Omental fat pad (tissue), 4 donors: ENCODE measurements around the gene PDE7B. TPM values are rescaled to one million over a fixed set of nuclear protein-coding genes. Genes with fewer than 3 reads are reported as not detected.

Source experiments
- ATAC-seq: fragments of 150-250 bp; one replicate; pipeline ENCODE4 v1.9.1; 2016; ENCODE audit warnings: mild to moderate bottlenecking, moderate library complexity; ENCODE audit not compliant: low FRiP score
- DNase-seq: peaks from one replicate; pipeline ENCODE4 v3.0.0-alpha.2; 2019; ENCODE audit warnings: low spot score
- total RNA-seq, 4 donors: library from RNA; depleted of rRNA; stranded (reverse); fragments of >200 nt; gene quantifications; one replicate each; pipeline ENCODE4 v1.1.0, GENCODE V29; 2016
- TF ChIP-seq, protein P1 (sequence below), 3 donors: fragments of 450-650 bp; IDR thresholded peaks; one replicate each; pipeline ENCODE4 v1.5.1; 2016 to 2017; ENCODE audit warnings: antibody characterized with exemption in 3 of 3, mild to moderate bottlenecking in 3 of 3, moderate library complexity in 2 of 3

The PDE7B gene
- total RNA-seq, result 10 to 100 TPM in 3 of 4 donors, 1 to 10 TPM in 1; 7.3 to 15.0 (median 12.1) TPM

DNA sequence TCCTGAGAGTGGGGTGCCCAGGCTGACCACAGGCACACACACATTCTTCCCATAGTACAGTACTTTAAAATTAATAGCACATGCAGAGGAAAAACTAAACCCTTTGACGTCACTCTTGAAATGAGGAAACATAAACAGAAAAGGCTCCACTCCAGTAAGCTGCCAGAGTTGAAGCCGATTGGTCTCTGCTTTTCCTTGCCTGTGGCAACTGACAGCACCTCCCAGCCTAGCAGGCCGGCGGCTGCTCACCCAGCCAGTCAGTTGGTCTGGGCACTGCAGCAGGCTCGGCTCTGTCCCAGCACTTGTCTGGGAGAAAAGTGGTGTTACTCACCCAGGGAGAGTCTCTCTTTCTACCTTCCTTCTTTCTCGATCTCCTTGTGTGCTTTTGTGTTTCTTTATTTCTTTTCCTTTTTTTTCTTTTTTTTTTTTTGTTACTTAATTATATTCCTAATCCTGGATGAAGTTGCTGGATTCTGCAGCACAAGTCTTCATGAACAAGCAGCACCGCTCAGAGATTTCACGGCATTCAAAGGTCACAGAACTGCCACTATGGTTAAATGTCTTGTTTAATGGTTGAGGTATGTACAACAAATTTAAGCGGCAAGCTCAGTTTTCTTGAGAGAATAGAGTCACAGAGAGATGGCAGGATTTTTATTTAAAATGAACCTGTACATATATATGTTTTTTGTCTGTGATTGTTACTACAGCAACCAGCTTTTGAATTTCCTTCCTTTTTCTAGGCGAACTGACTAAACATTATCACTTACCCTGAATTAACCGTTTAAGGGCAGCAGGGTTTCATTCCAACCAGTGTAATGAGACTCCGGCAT is at the start of gene PDE7B:
TSS of gene PDE7B (plus strand) at position 260 of the 830 bp plus-strand sequence.
- peak; percentile 99 for ATAC-seq
- TF ChIP-seq, protein P1, sequence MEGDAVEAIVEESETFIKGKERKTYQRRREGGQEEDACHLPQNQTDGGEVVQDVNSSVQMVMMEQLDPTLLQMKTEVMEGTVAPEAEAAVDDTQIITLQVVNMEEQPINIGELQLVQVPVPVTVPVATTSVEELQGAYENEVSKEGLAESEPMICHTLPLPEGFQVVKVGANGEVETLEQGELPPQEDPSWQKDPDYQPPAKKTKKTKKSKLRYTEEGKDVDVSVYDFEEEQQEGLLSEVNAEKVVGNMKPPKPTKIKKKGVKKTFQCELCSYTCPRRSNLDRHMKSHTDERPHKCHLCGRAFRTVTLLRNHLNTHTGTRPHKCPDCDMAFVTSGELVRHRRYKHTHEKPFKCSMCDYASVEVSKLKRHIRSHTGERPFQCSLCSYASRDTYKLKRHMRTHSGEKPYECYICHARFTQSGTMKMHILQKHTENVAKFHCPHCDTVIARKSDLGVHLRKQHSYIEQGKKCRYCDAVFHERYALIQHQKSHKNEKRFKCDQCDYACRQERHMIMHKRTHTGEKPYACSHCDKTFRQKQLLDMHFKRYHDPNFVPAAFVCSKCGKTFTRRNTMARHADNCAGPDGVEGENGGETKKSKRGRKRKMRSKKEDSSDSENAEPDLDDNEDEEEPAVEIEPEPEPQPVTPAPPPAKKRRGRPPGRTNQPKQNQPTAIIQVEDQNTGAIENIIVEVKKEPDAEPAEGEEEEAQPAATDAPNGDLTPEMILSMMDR (IDR thresholded peaks at IDR 0.05), result no peak
- peak; percentile 52 for DNase-seq

GRCh38 chr6:135801755-135802465 is 49.6 kb upstream of the PDE7B start:
- DNase-seq, result no peak
- no peak for ATAC-seq
- TF ChIP-seq, protein P1 (IDR thresholded peaks at IDR 0.05), result no peak

DNA sequence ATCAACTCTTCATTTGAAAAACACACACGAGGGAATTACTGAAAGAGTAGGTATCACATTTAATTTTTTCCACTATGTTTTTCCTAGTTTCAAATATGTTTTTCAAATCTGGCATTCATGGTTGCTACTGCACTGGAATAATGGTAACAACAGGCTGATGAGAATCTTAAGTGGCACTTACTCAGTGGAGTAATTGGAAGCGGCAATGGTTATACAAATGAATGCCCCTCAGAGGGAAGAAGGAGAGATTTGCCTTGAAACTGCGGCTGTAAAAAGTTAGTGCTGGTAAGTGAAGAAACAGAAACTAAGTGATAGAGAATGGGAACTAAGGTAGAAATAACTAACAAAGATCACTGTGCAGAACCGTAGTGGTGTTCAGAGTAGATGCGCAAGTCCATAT is 41.0 kb upstream of the PDE7B start:
- no peak for DNase-seq
- no peak for ATAC-seq
- TF ChIP-seq, protein P1 (IDR thresholded peaks at IDR 0.05), result no peak

GRCh38 chr6:135811170-135811569 is 40.3 kb upstream of the PDE7B start:
- ATAC-seq (no peak), DNase-seq (no peak)
- TF ChIP-seq, protein P1 (IDR thresholded peaks at IDR 0.05), result no peak

DNA sequence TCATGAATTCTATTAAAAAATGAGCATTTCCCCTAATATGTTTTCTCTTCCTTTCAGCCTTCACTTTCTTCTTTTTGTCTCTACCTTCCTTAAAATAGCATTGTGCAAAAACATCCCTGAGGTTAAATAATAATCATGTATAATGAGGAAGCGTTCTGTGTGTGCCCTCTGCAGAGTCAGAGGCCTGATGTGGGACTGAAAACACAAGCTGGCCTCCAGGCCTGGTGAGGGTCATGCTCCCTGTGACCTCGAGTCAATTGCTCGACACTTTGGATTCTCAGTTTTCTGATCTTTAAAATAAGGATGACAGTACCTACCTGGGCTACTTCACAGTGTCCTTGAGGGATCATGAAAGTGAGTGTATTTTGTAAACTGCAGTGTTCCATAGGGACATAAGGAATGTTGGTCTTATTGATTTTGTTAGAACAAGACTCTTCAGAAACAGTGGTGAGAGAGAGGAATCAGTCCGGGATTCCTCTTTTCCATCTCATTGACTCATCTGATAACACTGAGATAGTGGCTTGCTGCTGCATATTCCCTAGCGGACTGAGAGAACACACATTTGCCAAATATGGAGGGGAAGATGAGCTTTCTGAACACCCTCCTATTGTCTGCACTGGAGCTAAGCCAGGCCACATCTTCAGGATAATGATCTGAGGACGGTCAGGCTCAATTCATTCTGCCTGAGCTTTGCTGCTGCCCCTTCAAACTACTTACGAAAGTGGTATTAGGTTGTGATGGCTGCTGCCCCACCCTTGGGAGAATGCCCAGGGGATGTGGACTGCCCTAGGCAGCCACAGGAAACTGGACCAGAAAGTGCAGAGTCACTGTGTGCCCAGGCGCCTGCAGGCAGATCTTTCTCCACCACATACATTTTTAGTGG is 39.6 kb upstream of the PDE7B start:
- TF ChIP-seq, protein P1 (IDR thresholded peaks at IDR 0.05), result no peak
- DNase-seq, result no peak
- peak; percentile 59 for ATAC-seq

- no peak for DNase-seq
- no peak for ATAC-seq
- TF ChIP-seq, protein P1 (IDR thresholded peaks at IDR 0.05), result no peak
Measured at GRCh38 chr6:135813401-135813800, 38.1 kb upstream of the PDE7B start.
